ENCODE measurements around the gene RFC2.
A peak's percentile ranks its signal among the peaks of the same experiment; 100 is the strongest.
"Not testable (repeated sequence)": the region's sequence is repeated elsewhere in the genome, so short reads cannot be mapped to it uniquely, and the experiment has no call there.

The RFC2 gene

DNA sequence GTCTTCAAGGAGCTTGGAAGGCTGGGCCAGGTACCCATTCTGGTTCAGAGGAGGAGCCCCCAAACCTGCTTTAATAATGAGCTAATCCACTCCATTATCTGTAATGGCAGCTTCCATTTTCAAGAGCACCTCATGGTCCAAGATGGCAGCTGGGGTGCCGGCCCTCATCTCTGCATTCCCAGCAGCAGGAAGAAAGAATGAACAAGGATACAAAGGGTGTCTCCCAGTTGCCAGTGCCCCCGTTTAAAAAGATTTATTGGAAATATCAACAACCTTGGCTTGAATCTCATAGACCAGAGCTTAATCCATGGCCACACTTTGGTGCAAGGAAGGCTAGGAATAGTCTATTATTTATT, 35.9 kb downstream of the RFC2 start:
- no peak for DNase-seq

DNA sequence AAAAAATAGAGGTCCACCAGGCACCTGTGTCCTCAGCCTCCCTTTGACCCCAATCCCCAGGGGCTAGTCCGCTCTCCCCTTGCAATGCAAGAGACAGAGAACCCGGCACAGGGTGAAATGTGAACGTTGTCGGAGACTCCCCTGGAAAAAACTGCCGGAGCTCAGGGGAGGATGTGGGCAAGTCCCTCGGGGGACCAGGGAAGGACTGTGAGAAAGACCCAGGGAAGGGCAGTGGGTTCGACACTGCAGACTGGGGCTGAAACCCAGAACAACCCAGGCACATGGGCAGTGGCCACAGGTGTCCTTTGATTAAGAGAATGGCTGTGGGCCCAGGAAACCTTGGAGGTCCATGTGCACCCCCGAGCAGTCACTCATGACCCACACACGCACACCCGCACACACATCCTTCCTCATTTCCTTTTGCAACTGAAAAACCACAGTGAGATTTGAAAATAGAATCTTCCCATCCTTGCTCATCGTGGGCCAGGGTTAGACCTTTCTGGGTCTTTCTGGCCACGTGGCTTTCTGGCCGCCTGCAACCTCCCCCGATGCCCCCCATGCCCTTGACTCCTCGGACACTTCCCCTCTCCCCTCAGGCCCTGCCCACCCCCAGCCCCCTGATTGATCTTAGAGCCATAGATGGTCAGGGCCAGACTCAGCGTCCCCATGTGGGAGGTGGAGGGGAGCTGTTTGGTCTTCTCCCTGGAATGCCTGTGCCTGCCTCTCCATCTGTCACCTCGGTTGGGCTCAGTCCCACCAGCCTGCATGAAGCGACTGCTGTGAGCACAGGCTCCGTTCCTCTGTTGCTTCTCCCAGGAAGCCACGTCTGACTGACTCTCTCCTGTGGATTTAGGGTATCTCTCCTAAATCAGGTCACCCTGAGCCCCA, 36.5 kb downstream of the RFC2 start:
- no peak for DNase-seq

DNA sequence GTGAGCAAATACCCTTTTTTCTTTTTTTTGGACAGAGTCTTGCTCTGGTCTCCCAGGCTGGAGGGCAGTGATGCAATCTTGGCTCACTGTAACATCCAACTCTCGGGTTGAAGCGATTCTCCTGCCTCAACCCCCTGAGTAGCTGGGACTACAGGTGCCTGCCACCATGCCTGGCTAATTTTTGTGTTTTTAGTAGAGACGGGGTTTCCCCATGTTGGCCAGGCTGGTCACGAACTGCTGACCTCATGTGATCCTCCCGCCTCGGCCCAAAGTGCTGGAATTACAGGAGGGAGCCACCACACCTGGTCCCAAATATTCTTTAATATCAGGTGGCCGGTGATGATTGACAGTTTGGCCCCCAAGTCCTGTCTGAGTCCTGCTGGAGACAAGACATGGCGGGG, 37.8 kb downstream of the RFC2 start:
- no peak for DNase-seq

DNA sequence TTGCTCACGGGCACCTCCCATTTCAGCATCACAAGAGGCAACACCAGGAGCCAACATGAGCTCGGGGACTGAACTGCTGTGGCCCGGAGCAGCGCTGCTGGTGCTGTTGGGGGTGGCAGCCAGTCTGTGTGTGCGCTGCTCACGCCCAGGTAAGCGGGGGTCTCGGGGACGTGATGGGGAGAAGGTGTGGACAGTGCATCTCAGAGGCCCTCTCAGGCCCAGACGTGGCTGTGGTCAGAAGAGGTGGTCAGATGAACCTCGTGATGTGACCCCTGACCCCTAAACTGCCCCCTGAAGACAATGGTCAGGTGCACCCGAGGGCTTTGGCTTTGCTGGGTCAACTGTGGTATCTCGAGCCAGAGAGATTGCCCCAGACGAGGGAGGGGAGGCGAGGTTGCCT, 38.3 kb downstream of the RFC2 start:
- no peak for DNase-seq

DNA sequence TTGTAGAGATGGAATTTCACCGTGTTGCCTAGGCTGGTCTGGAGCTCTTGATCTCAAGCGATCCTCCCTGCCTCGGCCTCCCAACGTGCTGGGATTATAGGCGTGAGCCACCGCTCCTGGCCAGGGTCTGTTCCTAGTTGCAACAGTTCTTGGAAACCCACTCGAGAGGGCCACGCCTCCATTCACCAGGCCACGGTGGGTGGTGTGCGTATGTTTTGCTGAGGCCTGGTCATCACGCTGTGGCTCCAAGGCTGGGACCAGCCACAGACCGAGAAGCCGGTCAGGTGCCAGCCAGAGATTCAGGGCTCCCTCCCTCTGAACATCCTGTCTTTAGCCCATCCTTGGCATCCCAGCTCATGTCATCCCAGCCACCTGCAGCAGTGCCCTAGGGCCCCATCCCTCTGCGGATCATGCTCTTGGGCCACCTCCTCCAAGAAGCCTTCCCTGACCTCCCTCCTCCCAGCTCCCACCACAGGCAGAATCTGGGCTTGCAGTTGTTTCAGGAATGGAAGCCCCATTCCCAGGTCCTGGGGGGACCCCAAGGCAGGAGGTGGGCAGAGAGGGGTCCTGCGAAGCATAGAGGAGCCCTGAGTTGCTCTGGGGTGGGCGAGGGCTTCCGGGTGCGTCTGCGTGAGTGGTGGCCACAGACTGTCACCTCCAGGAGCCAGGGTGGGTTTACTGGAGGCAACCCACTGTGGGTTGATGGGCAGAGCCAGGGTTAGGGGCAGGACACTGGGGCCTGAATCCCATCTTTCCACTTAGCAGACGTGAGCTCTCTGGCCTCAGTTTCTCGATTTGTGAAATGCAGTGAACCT, 39.2 kb downstream of the RFC2 start:
- DNase-seq, result no peak

DNA sequence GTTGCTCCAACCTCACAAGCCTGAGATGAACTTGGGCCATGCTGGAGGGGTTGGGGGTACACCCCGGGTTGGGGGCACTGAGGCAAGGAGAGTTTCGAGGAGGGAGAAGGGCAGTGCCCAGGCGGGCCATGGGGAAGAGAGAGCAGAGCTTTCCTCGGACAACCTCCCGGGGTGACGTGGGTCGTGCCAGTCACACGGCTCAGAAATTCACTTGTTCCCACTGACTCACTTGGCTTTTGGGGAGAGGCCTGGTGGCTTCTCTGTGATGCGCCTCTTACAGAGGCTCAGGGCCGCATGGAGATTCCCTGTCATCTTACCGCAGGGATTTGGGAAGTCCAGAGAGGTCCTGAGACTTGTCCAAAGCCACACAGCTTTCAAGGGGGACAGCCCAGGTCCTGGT, 41.5 kb downstream of the RFC2 start:
- no peak for DNase-seq

DNA sequence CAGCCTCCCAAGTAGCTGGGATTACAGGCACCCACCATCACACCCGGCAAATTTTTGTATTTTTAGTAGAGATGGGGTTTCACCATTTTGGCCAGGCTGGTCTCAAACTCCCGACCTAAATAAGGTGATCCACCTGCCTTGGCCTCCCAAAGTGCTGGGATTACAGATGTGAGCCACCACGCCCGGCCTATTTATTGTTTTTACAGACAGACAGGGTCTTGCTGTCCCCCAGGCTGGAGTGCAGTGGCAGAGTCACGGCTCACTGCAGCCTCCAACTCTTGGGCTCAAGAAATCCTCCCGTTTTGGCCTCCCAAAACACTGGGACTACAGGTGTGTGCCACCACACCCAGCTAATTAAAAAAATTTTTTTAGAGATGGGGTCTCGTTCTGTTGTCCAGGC, 46.0 kb downstream of the RFC2 start:
- DNase-seq, result not testable (repeated sequence)

DNA sequence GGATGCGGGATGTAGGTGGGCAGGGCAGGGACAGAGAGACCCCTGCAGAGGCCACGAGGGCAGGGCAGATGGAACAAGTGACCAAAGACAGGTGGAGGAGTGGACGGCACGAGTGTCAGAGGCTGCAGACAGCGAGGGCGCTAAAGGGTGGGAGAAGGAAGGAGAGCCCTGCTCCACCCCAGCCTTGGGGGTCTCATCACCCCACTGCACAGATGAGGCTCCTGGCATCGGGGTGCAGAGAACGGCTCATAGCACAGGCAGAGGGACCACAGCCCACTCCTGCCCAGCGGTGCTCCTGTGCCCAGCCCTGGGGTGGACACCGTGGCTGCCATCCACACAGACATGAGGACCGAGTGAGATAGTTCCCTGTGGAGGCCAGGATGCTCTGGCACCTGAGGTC, 46.6 kb downstream of the RFC2 start:
- no peak for DNase-seq

DNA sequence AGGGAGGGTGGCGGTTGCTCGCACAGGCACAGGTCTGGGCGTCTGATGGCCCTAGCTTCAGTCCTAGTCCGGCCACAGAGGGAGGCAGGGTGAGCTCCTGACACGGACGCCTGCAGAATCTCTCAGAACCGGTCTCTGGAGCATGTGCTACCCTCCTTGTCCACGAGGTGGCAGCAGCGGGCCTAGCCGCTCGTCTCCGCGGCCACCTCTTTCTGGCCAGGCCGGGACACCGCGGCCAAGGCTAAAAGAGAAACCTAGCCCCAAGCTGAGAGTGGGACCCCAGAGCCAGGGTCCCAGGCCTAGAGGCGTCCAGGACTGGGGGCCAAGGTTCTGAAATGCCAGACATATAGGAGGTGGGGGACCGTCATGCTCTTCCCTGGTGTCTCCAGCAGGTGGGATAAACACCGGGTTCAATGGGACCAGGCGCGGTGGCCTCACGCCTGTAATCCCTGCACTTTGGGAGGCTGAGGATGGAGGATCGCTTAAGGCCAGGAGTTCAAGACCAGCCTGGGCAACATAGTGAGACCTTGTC, 47.5 kb downstream of the RFC2 start:
- DNase-seq, result peak; percentile 79

DNA sequence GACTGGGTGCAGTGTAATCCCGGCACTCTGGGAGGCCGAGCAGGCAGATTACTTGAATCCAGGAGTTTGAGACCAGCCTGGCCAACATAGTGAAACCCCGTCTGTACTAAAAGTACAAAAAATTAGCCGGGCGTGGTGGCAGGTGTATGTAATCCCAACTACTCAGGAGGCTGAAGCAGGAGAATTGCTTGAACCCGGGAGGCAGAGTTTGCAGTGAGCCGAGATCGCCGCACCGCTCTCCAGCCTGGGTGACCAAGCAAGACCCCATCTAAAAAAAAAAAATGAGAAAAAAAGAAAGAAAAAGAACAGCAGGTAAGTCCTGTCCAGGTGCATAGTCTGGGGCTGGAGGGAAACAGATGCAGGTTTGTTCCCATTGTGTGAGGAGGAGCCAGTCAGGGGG, 48.1 kb downstream of the RFC2 start:
- not testable (repeated sequence) for DNase-seq

DNA sequence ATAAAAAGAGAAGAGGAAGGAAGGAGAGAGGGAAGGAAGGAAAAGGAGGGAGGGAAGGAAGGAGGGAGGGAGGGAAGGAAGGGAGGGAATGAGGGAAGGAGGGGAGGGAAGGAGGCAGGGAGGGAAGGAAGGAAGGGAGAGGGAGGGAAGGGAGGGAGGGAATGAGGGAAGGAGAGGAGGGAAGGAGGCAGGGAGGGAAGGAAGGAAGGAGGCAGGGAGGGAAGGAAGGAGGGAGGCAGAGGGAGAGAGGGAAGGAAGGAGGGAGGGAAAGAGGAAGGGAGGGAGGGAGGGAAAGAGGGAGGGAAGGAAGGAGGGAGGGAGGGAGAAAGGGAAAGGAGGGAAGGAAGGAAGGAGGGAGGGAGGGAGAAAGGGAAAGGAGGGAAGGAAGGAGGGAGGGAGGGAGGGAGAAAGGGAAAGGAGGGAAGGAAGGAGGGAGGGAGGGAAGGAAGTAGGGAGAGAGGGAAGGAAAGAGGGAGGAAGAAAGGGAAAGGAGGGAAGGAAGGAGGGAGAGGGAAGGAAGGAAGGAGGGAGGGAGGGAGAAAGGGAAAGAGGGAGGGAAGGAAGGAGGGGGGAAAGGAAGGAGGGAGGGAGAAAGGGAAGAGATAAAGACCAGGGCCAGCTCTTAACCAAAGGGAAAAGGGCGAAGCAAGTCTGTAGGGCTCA, 50.1 kb downstream of the RFC2 start:
- no peak for DNase-seq

DNA sequence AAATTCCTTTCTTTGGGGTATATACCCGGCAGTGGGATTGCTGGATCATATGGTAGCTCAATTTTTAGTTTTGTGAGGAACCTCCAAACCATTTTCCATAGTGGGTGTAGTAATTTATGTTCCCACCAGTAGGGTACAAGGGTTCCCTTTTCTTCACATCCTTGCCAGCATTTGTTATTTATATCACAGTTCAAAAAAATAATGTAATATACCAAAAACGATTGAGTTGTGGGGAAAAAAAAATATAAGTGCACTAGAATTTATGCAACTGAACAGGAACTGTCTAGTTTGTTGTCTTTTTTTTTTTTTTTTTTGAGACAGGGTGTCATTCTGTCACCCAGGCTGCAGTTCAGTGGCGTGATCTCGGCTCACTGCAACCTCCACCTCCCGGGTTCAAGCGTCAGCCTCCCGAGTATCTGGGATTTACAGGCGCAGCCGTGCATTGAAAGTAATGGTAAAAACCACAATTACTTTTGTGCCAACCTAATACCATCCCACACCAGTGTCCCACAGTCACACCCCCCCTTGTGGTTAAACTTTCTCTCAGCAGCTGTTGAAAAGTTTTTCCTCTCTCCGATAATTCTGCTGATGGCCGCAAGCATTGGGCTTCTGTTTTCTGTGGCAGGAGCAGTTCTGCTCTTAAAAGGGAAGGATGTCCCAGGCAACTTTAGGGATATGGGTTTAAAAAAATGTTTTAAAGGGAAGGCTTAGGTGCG, 51.2 kb downstream of the RFC2 start:
- DNase-seq, result no peak

DNA sequence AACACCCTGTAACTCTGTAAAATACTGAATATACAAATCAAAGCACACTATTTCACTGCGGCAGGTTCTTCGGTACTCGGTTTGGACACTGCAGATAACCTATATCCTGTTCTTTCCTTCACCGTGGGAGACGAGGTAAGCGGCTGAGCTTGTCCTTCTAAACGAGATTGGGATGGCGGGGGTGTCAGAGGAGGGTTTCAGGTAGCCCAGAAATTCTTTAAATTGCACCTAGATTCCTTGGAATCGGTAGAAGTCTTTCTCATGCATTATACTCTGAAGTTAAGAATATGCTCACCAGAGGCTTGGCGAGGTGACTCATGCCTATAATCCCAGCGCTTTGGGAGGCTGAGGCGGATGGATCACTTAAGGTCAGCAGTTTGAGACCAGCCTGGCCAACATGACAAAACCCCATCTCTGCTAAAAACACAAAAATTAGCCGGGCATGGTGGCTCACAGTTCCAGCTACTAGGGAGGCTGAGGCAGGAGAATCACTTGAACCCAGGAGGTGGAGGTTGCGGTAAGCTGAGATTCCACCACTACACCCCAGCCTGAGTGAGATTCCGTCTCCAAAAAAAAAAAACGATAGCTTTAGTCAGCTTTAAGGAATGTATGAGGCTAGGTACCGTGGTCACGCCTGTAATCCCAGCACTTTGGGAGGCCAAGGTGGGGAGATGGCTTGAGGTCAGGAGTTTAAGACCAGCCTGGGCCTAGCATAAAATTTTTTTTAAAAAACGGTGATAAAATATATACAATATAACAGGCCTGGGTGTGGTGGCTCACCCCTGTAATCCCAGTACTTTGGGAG, 54.4 kb downstream of the RFC2 start:
- no peak for DNase-seq

DNA sequence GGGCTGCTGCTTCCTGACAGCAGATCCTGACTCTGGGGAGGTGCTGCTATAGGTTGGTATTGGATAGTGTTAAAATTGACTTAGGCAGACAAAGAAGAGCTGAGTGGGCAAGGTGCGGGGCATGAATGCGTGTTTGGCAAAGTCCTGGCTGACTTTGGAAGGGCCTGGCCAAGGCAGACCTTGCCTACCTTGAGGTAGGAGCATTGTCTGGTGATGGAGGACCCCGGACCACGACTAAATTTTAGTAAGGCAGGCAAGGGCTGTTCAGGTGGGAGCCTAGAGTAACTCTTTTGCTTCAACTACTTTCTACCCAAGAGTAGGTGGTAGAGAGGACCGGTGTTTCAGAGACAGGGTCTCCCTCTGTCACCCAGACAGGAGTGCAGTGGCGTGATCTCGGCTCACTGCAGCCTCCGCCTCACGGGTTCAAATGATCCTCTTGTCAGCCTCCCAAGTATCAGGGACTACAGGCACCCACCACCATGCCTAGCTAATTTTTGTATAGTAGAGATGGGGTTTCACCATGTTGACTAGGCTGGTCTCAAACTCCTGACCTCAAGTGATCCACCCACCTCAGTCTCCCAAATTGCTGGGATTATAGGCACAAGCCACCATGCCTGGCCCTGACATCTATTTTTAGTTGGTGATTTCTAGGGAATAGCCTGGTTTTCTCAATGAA, 56.6 kb downstream of the RFC2 start:
- no peak for DNase-seq

DNA sequence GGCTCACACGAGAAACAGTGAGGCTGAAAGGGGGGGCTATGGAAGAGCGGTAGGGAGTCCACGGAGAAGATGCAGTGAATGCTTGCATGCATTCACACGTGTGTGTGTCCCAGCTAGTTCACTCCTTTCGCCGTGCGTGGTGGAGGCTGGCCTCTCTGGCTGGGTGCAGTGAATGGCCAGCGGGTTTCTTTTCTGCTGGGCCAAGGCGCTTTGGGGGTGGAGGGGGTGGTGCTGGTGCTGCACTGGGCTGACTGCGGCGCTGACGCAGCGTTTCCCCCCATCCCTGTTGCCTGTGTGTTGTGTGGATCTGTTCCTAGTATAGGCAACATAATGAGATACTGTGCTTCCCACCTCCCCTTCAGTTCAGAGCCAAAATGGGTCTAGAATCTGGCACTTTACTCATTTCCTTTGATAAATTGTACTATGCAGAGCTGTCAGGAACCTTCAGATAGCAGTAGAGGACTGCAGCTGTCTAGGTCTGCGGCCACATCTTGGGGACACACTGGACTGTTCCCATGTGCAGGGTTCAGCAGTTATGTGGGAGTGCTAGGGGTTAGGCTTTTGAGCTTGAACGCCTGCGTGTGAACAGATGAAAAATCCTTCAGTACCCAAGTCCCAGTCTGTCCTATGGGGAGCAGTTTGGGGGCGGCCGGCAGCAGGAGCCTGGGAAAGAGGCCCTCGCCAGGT, 58.1 kb downstream of the RFC2 start:
- not testable (repeated sequence) for DNase-seq

DNA sequence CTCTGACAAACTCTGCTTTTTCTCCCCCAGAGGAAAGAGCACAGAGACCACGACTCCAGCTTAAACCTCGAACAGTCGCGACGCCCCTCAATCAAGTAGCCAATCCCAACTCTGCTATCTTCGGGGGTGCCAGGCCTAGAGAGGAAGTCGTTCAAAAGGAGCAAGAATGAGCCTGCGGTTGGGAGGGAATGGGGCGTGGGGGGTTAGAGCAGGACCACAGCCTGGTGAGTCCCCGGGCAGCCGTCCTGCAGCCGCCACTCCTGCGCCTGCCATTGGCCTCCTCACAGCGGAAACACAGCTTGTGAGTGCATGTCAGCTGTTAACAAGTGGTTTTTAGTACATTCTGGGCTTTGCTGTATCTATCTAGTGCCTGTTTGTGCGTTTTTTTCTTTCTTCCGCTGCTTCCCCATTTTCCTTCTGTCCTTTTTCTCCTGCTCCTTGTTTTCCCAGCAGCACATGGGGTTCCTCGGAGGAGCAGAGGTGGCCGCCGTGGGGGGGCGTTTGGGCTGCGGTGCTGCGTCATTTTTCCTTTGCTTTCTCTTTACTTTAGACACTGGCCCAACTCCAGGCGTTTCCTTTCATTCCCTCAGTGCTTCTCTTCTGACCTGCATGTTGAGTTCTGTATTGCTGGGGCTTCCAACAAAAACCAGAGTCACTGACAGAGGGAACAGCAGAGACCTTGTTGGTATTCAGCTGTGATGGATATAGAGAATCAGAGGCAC, 58.9 kb downstream of the RFC2 start:
- DNase-seq, result not testable (repeated sequence)

DNA sequence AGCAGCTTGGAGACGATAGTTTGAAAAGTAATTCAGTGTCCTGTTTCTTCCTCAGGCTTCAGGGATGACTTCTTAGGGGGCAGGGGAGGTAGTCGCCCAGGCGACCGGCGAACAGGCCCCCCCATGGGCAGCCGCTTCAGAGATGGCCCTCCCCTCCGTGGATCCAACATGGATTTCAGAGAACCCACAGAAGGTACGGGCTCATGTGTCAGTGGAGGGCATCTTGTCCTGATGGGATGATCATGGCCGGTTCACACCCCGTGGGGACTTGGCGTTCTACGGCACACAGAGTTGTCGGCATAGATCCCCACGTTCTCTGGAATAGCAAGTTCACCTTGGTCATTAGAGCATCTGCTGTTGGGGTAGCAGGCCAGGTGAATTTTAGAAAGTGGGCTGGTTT, 59.5 kb downstream of the RFC2 start:
- no peak for DNase-seq

DNA sequence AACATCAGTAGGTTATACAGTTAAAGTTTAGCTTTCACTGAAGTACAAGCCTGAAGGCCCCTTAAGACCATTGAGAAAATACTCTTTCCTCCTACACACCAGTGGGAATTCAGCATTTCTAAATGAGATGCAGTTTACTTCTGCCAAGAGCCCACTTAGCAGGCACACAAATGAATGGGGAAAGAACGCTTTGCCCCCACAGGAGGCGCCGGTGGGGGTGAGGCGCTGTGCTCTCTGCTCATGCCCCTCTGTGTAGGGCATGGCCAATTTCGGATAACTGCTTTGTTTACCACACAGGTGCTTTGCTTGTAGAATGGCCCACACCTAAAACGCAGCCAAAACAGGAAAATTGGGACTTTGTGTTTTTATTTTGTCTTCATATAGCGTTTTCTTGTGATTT, 60.3 kb downstream of the RFC2 start:
- no peak for DNase-seq

DNA sequence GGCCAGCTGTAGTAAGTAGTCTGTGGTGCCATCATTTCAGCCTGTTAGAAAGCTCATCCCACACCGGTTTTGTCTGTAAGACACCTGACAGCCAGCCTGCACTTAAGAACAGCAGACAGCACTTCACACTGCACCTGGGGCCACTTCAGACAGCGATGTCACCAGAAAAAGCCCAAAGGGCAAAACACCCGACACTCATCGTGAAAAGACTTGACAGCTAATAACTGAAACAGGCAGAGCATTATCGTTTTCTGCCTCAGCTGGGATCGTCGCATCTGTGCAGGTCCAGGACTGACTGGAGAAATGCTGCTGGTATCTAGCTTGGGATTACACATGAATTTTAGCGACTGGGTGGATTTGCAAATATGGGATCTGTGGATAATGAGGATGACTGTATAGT, 61.1 kb downstream of the RFC2 start:
- no peak for DNase-seq

Measured in right kidney (tissue), 1 donor.